Measurements from ENCODE around the gene VSNL1.

GRCh38 chr2:17661460-17661859 lies 121.0 kb downstream of the VSNL1 start:
- TF ChIP-seq POLR2A (IDR thresholded peaks at IDR 0.05), result no peak
- TF ChIP-seq, protein P1, sequence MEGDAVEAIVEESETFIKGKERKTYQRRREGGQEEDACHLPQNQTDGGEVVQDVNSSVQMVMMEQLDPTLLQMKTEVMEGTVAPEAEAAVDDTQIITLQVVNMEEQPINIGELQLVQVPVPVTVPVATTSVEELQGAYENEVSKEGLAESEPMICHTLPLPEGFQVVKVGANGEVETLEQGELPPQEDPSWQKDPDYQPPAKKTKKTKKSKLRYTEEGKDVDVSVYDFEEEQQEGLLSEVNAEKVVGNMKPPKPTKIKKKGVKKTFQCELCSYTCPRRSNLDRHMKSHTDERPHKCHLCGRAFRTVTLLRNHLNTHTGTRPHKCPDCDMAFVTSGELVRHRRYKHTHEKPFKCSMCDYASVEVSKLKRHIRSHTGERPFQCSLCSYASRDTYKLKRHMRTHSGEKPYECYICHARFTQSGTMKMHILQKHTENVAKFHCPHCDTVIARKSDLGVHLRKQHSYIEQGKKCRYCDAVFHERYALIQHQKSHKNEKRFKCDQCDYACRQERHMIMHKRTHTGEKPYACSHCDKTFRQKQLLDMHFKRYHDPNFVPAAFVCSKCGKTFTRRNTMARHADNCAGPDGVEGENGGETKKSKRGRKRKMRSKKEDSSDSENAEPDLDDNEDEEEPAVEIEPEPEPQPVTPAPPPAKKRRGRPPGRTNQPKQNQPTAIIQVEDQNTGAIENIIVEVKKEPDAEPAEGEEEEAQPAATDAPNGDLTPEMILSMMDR (IDR thresholded peaks at IDR 0.05), result no peak
